DMS153 (cell line): ENCODE measurements around the gene CCDC27.
"Not testable (repeated sequence)": the region's sequence is repeated elsewhere in the genome, so short reads cannot be mapped to it uniquely, and the experiment has no call there.

Source experiments
- DNase-seq: peaks from one replicate; lab custom pipeline; 2025; lab: John Stamatoyannopoulos, UW

CCDC27 gene

GRCh38 chr1:3736708-3737107, 15.5 kb upstream of the CCDC27 start:
- DNase-seq: no peak

DNA sequence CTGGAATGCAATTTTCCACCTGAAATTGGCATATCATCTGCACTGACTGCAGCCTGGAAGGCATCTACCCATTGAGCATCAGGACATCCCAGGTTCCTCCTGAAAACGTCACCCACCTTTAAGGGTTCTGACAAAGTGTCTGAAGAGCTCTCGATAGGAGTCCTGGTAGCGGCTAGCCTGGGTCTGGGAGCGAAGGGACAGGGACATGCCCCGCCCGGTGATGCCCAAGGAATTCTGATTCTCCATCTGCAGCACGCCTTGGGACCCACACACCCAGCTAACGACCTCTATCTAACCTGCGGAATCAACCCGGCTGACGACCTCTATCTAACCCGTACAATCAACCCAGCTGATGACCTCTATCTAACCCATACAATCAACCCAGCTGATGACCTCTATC, 13.3 kb upstream of the CCDC27 start:
- no peak for DNase-seq

- no peak for DNase-seq
Observed at GRCh38 chr1:3740042-3740441, 12.2 kb upstream of the CCDC27 start.

GRCh38 chr1:3740752-3741151, 11.5 kb upstream of the CCDC27 start:
- DNase-seq: no peak

DNA sequence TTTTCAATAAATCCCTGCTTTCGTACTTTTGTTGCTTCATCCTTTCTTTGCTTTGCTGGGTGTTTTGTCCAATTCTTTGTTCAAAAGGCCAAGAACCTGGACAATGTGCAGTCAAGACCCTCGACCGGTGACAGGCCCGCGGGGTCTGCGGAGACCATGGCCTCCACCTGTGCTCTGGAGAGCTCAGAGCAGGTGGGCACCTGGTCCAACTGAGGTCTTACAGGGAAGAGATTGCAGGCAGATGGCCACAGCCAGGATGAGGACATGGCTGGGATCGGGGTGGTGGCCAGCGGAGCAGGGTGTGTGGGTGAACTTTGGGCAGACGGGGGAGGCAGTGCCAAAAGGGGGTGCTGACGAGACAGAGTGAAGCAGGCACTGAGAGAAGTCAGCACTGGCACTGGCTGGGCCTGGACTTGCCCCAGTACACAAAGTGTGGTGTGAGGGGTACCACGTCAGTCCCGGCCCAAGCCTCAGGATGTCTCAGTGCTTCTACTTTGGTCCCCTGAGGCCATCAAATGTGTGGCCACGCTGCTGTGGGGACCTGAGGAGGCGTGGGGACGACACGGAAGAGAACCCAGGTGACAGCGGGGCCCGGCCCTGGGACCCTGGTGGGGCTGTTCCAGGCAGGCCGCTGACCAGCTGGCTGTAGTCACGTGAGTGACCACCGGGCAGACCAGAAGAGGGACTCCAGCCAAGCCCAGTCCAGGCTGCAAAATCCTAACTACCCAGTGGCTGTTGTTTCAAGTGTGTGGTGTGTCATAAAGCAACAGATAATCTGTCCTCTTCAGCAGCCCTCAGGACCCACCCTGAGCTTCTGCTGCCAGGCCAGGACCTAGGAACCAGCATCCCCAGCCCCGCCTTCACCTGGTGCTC, 10.4 kb upstream of the CCDC27 start:
- no peak for DNase-seq

- no peak for DNase-seq
Observed at GRCh38 chr1:3742439-3743298, 9.6 kb upstream of the CCDC27 start.

GRCh38 chr1:3743421-3743820, 8.8 kb upstream of the CCDC27 start:
- DNase-seq: no peak

GRCh38 chr1:3743826-3744225, 8.4 kb upstream of the CCDC27 start:
- no peak for DNase-seq

- no peak for DNase-seq
Observed at GRCh38 chr1:3744646-3745045, 7.6 kb upstream of the CCDC27 start.

- DNase-seq: no peak
Observed at GRCh38 chr1:3745071-3745470, 7.2 kb upstream of the CCDC27 start.

DNA sequence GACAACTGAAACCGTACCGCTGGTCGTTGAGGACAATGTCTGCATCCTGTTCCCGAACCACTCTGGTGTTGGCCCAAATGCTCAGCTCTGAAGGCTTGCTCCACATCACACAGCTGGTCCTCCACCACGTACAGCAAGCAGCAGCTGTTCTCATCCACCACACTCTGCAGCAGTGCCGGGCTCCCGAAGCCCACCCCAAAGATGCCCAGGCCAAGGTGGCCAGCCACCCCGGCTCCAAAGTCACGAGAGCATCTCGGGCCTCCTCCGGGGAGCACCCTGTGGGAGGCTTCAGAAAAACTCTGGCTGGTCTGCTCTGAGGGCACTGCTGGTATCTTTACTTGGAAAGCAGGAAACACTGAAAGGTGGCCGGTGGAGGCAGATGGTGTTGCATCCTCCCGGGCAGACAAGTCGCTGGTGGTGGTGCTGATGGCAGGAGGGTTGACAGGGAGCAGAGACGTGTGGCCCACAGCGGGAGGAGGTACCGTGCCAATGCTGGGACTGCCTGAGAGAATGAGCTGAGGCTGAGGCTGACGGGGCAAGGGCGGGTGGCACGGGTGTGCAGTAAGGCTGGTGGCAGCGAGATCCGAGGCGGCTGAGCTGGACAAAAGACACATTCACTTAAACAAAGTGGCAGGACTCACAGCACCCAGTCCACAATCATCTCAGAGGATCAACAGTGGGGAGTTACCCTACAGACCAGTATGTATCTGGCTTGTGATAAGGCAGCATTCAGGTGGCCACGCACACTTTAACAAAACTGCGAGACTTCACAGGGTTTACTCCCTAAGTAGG, 6.5 kb upstream of the CCDC27 start:
- no peak for DNase-seq

- DNase-seq: no peak
Observed at GRCh38 chr1:3746389-3746829, 5.8 kb upstream of the CCDC27 start.

DNA sequence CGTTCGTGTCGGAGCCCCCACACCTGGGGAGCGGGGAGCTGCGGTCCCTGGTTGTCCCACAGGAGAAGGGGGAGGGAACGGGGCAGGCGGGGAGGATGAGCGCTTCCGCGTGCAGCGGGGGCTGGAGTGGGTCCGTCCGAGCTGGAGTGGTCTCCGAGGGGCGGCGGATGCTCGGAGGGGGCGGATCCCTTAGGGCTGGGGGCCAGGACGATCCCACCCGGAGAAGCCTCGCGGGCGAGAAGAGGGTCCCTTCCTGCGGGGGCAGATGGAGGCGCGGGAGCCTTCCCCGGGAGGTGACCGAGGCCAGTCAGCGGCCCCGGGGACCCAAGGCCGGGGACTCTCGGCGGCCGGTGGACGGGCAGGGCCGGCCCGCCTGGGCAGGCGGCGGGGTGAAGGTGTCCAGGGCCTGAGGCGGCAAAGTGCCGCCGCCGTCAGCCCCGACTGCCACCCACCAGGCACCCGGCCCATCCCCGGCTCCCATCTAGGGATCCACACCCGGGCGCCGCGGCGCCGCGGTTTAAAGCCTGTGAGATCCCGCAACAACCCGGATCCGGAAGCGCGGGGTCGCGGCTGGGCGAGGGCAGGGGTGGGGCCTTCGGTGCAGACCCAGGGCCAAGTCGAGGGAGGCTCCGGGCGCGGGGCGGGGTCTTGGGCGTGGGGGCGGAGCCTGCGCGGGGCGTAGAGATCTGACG, 5.3 kb upstream of the CCDC27 start:
- DNase-seq: peak; percentile 80

GRCh38 chr1:3747522-3747848, 4.8 kb upstream of the CCDC27 start:
- DNase-seq: no peak

- DNase-seq: no peak
Observed at GRCh38 chr1:3747903-3748302, 4.3 kb upstream of the CCDC27 start.

GRCh38 chr1:3748316-3748900, 3.8 kb upstream of the CCDC27 start:
- not testable (repeated sequence) for DNase-seq

GRCh38 chr1:3749512-3749911, 2.7 kb upstream of the CCDC27 start:
- no peak for DNase-seq

GRCh38 chr1:3750741-3751140, 1.5 kb upstream of the CCDC27 start:
- DNase-seq: no peak

DNA sequence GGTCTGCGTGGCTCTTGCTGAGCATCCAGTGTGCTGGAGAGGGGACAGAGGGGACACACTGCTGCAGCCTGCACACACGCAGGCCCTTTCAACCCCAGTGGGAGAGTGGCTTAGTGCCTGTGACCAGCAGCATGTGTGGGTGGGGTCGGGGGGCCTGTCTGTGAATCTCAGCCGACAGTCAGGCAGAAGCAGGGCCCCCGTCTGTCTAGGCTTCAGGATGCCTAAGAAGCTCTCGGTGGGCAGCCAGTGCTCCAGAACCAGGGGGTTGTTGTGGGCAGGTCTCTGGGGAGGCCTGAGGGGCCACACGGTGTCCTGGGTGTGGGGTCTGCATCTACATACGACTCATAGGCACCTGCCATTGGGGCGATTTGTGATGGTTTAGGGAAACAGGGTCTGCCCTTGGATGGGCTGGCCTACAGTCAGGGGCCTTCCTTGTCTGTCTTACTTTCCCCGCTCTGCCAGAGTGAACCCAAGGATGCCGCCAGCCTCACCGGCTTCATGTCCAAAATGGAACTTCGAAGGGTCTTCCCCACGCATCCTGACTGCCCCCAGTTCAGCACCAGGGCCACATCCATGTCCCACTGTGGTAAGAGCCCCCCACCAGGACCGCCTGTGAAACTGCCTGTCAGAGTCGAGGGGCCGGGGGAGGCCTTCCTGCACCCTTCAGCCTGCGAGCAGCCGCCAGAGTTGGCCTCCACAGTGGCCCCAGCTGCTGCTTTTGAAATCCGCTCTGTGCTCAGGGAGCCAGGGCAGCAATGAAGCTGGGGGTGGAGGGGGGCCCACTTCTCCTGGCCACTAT, 1.6 kb downstream of the CCDC27 start:
- DNase-seq: no peak

- no peak for DNase-seq
Observed at GRCh38 chr1:3756394-3756793, 4.1 kb downstream of the CCDC27 start.

DNA sequence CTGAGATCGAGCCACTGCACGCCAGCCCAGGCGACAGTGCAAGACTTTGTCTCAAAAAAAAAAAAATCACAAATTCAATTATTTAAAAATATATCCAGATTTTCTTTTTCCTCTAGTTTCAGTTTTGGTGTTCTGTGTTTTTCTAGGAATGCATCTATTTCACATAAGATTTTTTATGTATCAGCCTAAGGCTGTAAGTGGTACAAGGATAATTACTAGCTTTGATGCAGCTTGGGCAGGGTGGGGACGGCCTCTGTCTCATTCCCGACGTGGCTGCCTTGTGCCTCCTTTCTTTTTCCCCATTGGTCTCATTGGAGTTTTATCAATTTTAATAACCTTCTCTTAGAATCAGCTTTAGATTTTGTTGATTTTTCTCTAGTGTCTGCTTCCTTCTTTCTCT, 6.9 kb downstream of the CCDC27 start:
- no peak for DNase-seq
